CD1c-positive myeloid dendritic cell (primary cell): Measurements from ENCODE around the gene TOX3.

Experiments used
- DNase-seq: peaks from one replicate; pipeline ENCODE4 v3.0.0-alpha.2; 2016; ENCODE audit errors: extremely low spot score

The TOX3 gene

GRCh38 chr16:52537516-52537915 is 9.4 kb downstream of the TOX3 start:
- DNase-seq, result no peak

- no peak for DNase-seq
Observed at GRCh38 chr16:52535076-52535475, 11.9 kb downstream of the TOX3 start.

- no peak for DNase-seq
Observed at GRCh38 chr16:52533296-52533695, 13.6 kb downstream of the TOX3 start.

GRCh38 chr16:52532384-52532783 is 14.6 kb downstream of the TOX3 start:
- DNase-seq, result no peak

GRCh38 chr16:52529226-52529625 is 17.7 kb downstream of the TOX3 start:
- no peak for DNase-seq

- DNase-seq, result no peak
Observed at GRCh38 chr16:52528393-52529065, 18.4 kb downstream of the TOX3 start.

GRCh38 chr16:52526830-52527229 is 20.1 kb downstream of the TOX3 start:
- DNase-seq, result no peak

GRCh38 chr16:52526116-52526828 is 20.7 kb downstream of the TOX3 start:
- no peak for DNase-seq

GRCh38 chr16:52521570-52521969 is 25.4 kb downstream of the TOX3 start:
- DNase-seq, result no peak

- DNase-seq, result no peak
Observed at GRCh38 chr16:52518884-52519283, 28.1 kb downstream of the TOX3 start.

- DNase-seq, result no peak
Observed at GRCh38 chr16:52515068-52515671, 31.8 kb downstream of the TOX3 start.

- no peak for DNase-seq
Observed at GRCh38 chr16:52512297-52512987, 34.5 kb downstream of the TOX3 start.

- DNase-seq, result no peak
Observed at GRCh38 chr16:52501746-52502145, 45.2 kb downstream of the TOX3 start.

GRCh38 chr16:52500963-52501362 is 46.0 kb downstream of the TOX3 start:
- DNase-seq, result no peak

GRCh38 chr16:52499060-52499440 is 47.9 kb downstream of the TOX3 start:
- no peak for DNase-seq

- DNase-seq, result no peak
Observed at GRCh38 chr16:52498328-52499059, 48.4 kb downstream of the TOX3 start.

GRCh38 chr16:52497067-52497816 is 49.7 kb downstream of the TOX3 start:
- DNase-seq, result no peak

GRCh38 chr16:52496051-52496876 is 50.7 kb downstream of the TOX3 start:
- DNase-seq, result no peak

- DNase-seq, result no peak
Observed at GRCh38 chr16:52494621-52495020, 52.3 kb downstream of the TOX3 start.

- no peak for DNase-seq
Observed at GRCh38 chr16:52494145-52494544, 52.8 kb downstream of the TOX3 start.
